HG02840 (cell line): ENCODE measurements around the gene TXNDC17.
A peak's percentile ranks its signal among the peaks of the same experiment; 100 is the strongest.
"Not testable (repeated sequence)": the region's sequence is repeated elsewhere in the genome, so short reads cannot be mapped to it uniquely, and the experiment has no call there.

Experiments
- ATAC-seq: cut with Tn5 transposase; IDR thresholded peaks from one replicate; pipeline ENCODE4 v1.9.1; 2021; ENCODE audit warnings: mild to moderate bottlenecking, moderate library complexity, moderate number of reproducible peaks; ENCODE audit not compliant: unreplicated experiment, low FRiP score

Gene TXNDC17

GRCh38 chr17:6636616-6637457 lies 4.0 kb upstream of the TXNDC17 start:
- ATAC-seq = no peak

- no peak for ATAC-seq
Measured at GRCh38 chr17:6637458-6637840, 3.4 kb upstream of the TXNDC17 start.

- no peak for ATAC-seq
Measured at GRCh38 chr17:6638046-6638908, 2.6 kb upstream of the TXNDC17 start.

GRCh38 chr17:6639014-6639585 lies 1.8 kb upstream of the TXNDC17 start:
- no peak for ATAC-seq

GRCh38 chr17:6639586-6640535 lies 999 bp upstream of the TXNDC17 start:
- ATAC-seq = no peak

GRCh38 chr17:6641247-6641863 lies 495 bp downstream of the TXNDC17 start:
- peak; percentile 15 for ATAC-seq

GRCh38 chr17:6642592-6642991 lies 1.7 kb downstream of the TXNDC17 start:
- ATAC-seq = no peak

GRCh38 chr17:6643451-6644125 lies 2.7 kb downstream of the TXNDC17 start:
- no peak for ATAC-seq

- no peak for ATAC-seq
Measured at GRCh38 chr17:6648181-6648580, 7.3 kb downstream of the TXNDC17 start.

- peak; percentile 89 for ATAC-seq
Measured at GRCh38 chr17:6651354-6651918, 10.6 kb downstream of the TXNDC17 start, which contains the start of the genes C17orf100 and MED31. TSS of gene C17orf100 (plus strand) at chr17:6651762. CDS start at chr17:6651914, 152 bp downstream. TSS of gene MED31 (minus strand) at chr17:6651605. CDS start at chr17:6651528, 77 bp downstream.

GRCh38 chr17:6651919-6652452 lies 11.1 kb downstream of the TXNDC17 start:
- peak; percentile 11 for ATAC-seq

GRCh38 chr17:6654841-6655731 lies 14.2 kb downstream of the TXNDC17 start:
- no peak for ATAC-seq

GRCh38 chr17:6655732-6656361 lies 15.0 kb downstream of the TXNDC17 start:
- not testable (repeated sequence) for ATAC-seq

- not testable (repeated sequence) for ATAC-seq
Measured at GRCh38 chr17:6656797-6657632, 16.2 kb downstream of the TXNDC17 start.

GRCh38 chr17:6657633-6658287 lies 16.9 kb downstream of the TXNDC17 start:
- ATAC-seq = no peak
